HCT116 (cell line): Measurements from ENCODE around the gene NKTR. TPM values are rescaled to one million over a fixed set of nuclear protein-coding genes. Genes with fewer than 3 reads are reported as not detected.

ENCODE experiments used
- ATAC-seq: fragments of 200-7000 bp; cut with Tn5 transposase; 2 replicates; pipeline ENCODE4 v1.9.1; 2020; ENCODE audit warnings: mild to moderate bottlenecking, moderate library complexity
- BruUV-seq: library from RNA; stranded (reverse); fragments of 400-500 nt; replicated peaks from 2 replicates; lab custom pipeline; 2021; lab: Mats Ljungman, UMichigan
- CTCF ChIA-PET: fragments of 300-600 bp; sonication (Branson Sonifier 250); formaldehyde crosslinking; loops from one replicate; lab custom pipeline; 2021; ENCODE audit warnings: antibody characterized with exemption; lab: Charles Lee
- POLR2A ChIA-PET: fragments of 300-600, 350-600 bp; sonication (Branson Sonifier 250); formaldehyde crosslinking; loops from one replicate; lab custom pipeline; 2021; ENCODE audit warnings: antibody characterized with exemption; lab: Charles Lee
- RAD21 ChIA-PET, 2 experiments: fragments of 300-600 bp; sonication (Branson Sonifier 250); formaldehyde crosslinking; loops; one replicate each; lab custom pipeline; 2023; ENCODE audit warnings: low total read pairs in 2 of 2; ENCODE audit not compliant: uncharacterized antibody in 2 of 2, unreplicated experiment in 2 of 2, low non-redundant PET in 1 of 2; lab: Charles Lee
- DNase-seq: peaks from one replicate; pipeline ENCODE4 v3.0.0-alpha.2; 2010; ENCODE audit warnings: low read depth, low spot score
- H2AFZ ChIP-seq: fragments of 200-600 bp; shearing (Covaris generic), sonication (generic); 2 replicates; pipeline ENCODE4 v1.6.1; 2017; ENCODE audit warnings: low read depth, mixed run types, mixed read lengths, antibody characterized with exemption, low read length; ENCODE audit not compliant: poor library complexity, severe bottlenecking
- H3K27ac ChIP-seq: 2 replicates; pipeline ENCODE4 v1.5.1; 2012; ENCODE audit warnings: low read depth, low read length
- H3K27me3 ChIP-seq: fragments of 200-600 bp; sonication (generic); 2 replicates; pipeline ENCODE4 v1.6.1; 2016; ENCODE audit warnings: mixed run types, low read length, mixed read lengths; ENCODE audit not compliant: insufficient read depth
- H3K36me3 ChIP-seq, 2 experiments: fragments of 200-500 bp in 1 of 2; fragments of 200-600 bp in 1 of 2; sonication (Bioruptor generic) in 1 of 2; sonication (generic) in 1 of 2; 2 replicates each; pipeline versions ENCODE4 v1.5.1 to v1.6.1; 2014 to 2016; ENCODE audit warnings: low read length in 2 of 2, inconsistent platforms in 1 of 2, mixed read lengths in 1 of 2, mixed run types in 1 of 2; ENCODE audit not compliant: insufficient read depth in 2 of 2, control insufficient read depth in 1 of 2
- H3K4me1 ChIP-seq, 2 experiments: fragments of 200-600 bp in 1 of 2; sonication (generic) in 1 of 2; 2 replicates each; pipeline versions ENCODE4 v1.5.1 to v1.6.1; 2012 to 2017; ENCODE audit warnings: low read length in 2 of 2, inconsistent platforms in 1 of 2, mild to moderate bottlenecking in 1 of 2, mixed read lengths in 1 of 2, mixed run types in 1 of 2, moderate library complexity in 1 of 2; ENCODE audit not compliant: insufficient read depth in 2 of 2, control insufficient read depth in 1 of 2
- H3K4me2 ChIP-seq: fragments of 200-600 bp; sonication (generic); 2 replicates; pipeline ENCODE4 v1.6.1; 2017; ENCODE audit warnings: mixed run types, low read length, mixed read lengths
- H3K4me3 ChIP-seq, 2 experiments: fragments of 200-600 bp in 1 of 2; sonication (generic) in 1 of 2; replicated peaks in 1 of 2; 2 replicates each; pipeline ENCODE4 v1.5.1; 2011 to 2016; ENCODE audit warnings: low read length in 2 of 2, control low read depth in 1 of 2, low read depth in 1 of 2, mild to moderate bottlenecking in 1 of 2, mixed read lengths in 1 of 2, mixed run types in 1 of 2
- H3K79me2 ChIP-seq: fragments of 200-600 bp; sonication (generic); 2 replicates; pipeline ENCODE4 v1.6.1; 2017; ENCODE audit warnings: mild to moderate bottlenecking, mixed run types, low read length, moderate library complexity, mixed read lengths; ENCODE audit not compliant: insufficient read depth
- H3K9ac ChIP-seq: fragments of 200-600 bp; sonication (generic); 2 replicates; pipeline ENCODE4 v1.6.1; 2016; ENCODE audit warnings: low read length, mixed read lengths
- H3K9me2 ChIP-seq: fragments of 200-600 bp; sonication (generic), shearing (Covaris generic); 2 replicates; pipeline ENCODE4 v1.6.1; 2017; ENCODE audit warnings: mixed run types, mild to moderate bottlenecking, moderate library complexity; ENCODE audit not compliant: insufficient read depth
- H3K9me3 ChIP-seq, 2 experiments: fragments of 200-500 bp in 1 of 2; fragments of 200-600 bp in 1 of 2; sonication (Bioruptor generic) in 1 of 2; sonication (generic) in 1 of 2; 2 replicates each; pipeline ENCODE4 v1.6.1; 2014 to 2017; ENCODE audit warnings: low read length in 2 of 2, mixed read lengths in 2 of 2, inconsistent platforms in 1 of 2, low read depth in 1 of 2, mild to moderate bottlenecking in 1 of 2, mixed run types in 1 of 2, moderate library complexity in 1 of 2; ENCODE audit not compliant: control insufficient read depth in 1 of 2, insufficient read depth in 1 of 2
- H4K20me1 ChIP-seq: fragments of 200-600 bp; sonication (generic), shearing (Covaris generic); 2 replicates; pipeline ENCODE4 v1.6.1; 2017; ENCODE audit warnings: mixed run types, mild to moderate bottlenecking, moderate library complexity; ENCODE audit not compliant: insufficient read depth
- CEBPB ChIP-seq: IDR thresholded peaks from 2 replicates; pipeline ENCODE4 v1.6.1; 2012; ENCODE audit warnings: low read depth
- EGR1 ChIP-seq: IDR thresholded peaks from 2 replicates; pipeline ENCODE4 v1.6.1; 2012; ENCODE audit warnings: low read depth
- ELF1 ChIP-seq: IDR thresholded peaks from 2 replicates; pipeline ENCODE4 v1.6.1; 2012; ENCODE audit warnings: low read depth, borderline replicate concordance
- EZH2phosphoT487 ChIP-seq: fragments of 200-600 bp; IDR thresholded peaks from 2 replicates; pipeline ENCODE4 v1.6.1; 2018; ENCODE audit warnings: antibody characterized with exemption, borderline replicate concordance
- FOSL1 ChIP-seq: IDR thresholded peaks from 2 replicates; pipeline ENCODE4 v1.6.1; 2012; ENCODE audit warnings: low read depth
- POLR2A ChIP-seq: IDR thresholded peaks from 2 replicates; pipeline ENCODE4 v1.7.0; 2011; ENCODE audit warnings: borderline replicate concordance; ENCODE audit not compliant: insufficient read depth, insufficient read length; ENCODE audit errors: extremely low read depth
- RAD21 ChIP-seq: IDR thresholded peaks from 2 replicates; pipeline ENCODE4 v1.6.1; 2012; ENCODE audit warnings: low read depth, mild to moderate bottlenecking
- SRF ChIP-seq: IDR thresholded peaks from 2 replicates; pipeline ENCODE4 v1.6.1; 2012; ENCODE audit warnings: low read depth
- YY1 ChIP-seq: IDR thresholded peaks from 2 replicates; pipeline ENCODE4 v1.6.1; 2011; ENCODE audit warnings: low read length, low read depth, moderate library complexity, mild to moderate bottlenecking; ENCODE audit not compliant: insufficient replicate concordance; ENCODE audit errors: extremely low read depth
- ZNF274 ChIP-seq: fragments of 200-500 bp; sonication (Bioruptor generic); IDR thresholded peaks from 2 replicates; pipeline ENCODE4 v1.6.1; 2014; ENCODE audit warnings: mild to moderate bottlenecking, low read depth, low read length, inconsistent platforms
- intact Hi-C: fragments of 100-400 bp; cut with micrococcal nuclease; formaldehyde crosslinking; loops from 2 replicates; pipeline ENCODE4 v1.10.0; 2022
- total RNA-seq: library from RNA; stranded (reverse); gene quantifications from one replicate; pipeline ENCODE4 v1.2.1, GENCODE V29; 2021; ENCODE audit not compliant: unreplicated experiment
- TF ChIP-seq, protein P1 (sequence below), 3 experiments: fragments of 200-600 bp in 1 of 3; sonication (generic) in 1 of 3; IDR thresholded peaks in 2 of 3; conservative IDR thresholded peaks in 1 of 3; 2 replicates each; pipeline ENCODE4 v1.5.1; 2012 to 2017; ENCODE audit warnings: low read depth in 2 of 3, low read length in 2 of 3, antibody characterized with exemption in 1 of 3, borderline replicate concordance in 1 of 3, control low read depth in 1 of 3, mild to moderate bottlenecking in 1 of 3, mixed read lengths in 1 of 3, mixed run types in 1 of 3, moderate library complexity in 1 of 3; ENCODE audit not compliant: insufficient read depth in 1 of 3

Gene NKTR
- total RNA-seq, 1 experiment from 2014 or later, result 59.7 TPM

- RAD21 ChIA-PET, result no interaction called here
- H3K9ac ChIP-seq, result no peak overlapping the region
- TF ChIP-seq ELF1 (no peak), POLR2A (no peak), YY1 (no peak), EGR1 (no peak), ZNF274 (no peak), FOSL1 (no peak), CEBPB (no peak), EZH2phosphoT487 (no peak), RAD21 (no peak), SRF (no peak)
- TF ChIP-seq, protein P1, sequence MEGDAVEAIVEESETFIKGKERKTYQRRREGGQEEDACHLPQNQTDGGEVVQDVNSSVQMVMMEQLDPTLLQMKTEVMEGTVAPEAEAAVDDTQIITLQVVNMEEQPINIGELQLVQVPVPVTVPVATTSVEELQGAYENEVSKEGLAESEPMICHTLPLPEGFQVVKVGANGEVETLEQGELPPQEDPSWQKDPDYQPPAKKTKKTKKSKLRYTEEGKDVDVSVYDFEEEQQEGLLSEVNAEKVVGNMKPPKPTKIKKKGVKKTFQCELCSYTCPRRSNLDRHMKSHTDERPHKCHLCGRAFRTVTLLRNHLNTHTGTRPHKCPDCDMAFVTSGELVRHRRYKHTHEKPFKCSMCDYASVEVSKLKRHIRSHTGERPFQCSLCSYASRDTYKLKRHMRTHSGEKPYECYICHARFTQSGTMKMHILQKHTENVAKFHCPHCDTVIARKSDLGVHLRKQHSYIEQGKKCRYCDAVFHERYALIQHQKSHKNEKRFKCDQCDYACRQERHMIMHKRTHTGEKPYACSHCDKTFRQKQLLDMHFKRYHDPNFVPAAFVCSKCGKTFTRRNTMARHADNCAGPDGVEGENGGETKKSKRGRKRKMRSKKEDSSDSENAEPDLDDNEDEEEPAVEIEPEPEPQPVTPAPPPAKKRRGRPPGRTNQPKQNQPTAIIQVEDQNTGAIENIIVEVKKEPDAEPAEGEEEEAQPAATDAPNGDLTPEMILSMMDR (IDR thresholded peaks at IDR 0.05 in 2 of 3, conservative IDR thresholded peaks at IDR 0.05 in 1 of 3; ENCODE audit: borderline replicate concordance in 1 of 3, insufficient read depth in 1 of 3, low read depth in 2 of 3, low read length in 2 of 3), result no peak
- H3K27me3 ChIP-seq, result peaks cover 3% of the 10 kb centered on the region; the same call in 1 of the 2 replicates
- no peak for DNase-seq
- peaks cover under 1 to 5% of the 10 kb centered on the region in 2 experiments; a peak in 3 of 4 replicates for H3K4me1 ChIP-seq
- CTCF ChIA-PET, result no interaction called here
- no peaks in the 10 kb centered on the region for H3K36me3 ChIP-seq
- no peaks in the 10 kb centered on the region for H3K79me2 ChIP-seq
- ATAC-seq, result no peak
- no peaks in the 10 kb centered on the region for H3K9me3 ChIP-seq
- H3K9me2 ChIP-seq, result no peaks in the 10 kb centered on the region
- no TSS peak for BruUV-seq
- H3K27ac ChIP-seq, result no peak overlapping the region
- no peaks in the 10 kb centered on the region for H4K20me1 ChIP-seq
- intact Hi-C loops, result no loop called here
- POLR2A ChIA-PET, result no interaction called here
- no peak overlapping the region for H3K4me3 ChIP-seq
- no peak overlapping the region for H3K4me2 ChIP-seq
- no peak overlapping the region for H2AFZ ChIP-seq
Observed at GRCh38 chr3:42689421-42690014, 89.0 kb downstream of the NKTR start.
